ENCODE measurements around the gene SCN5A. TPM values are rescaled to one million over a fixed set of nuclear protein-coding genes. Genes with fewer than 3 reads are reported as not detected.

The SCN5A gene
- total and polyA plus RNA-seq, 2 of the 8 experiments (the other 6 are each of a cell fraction or from before 2014, with no cell fraction given): 4.8 to 11.4 TPM

DNA sequence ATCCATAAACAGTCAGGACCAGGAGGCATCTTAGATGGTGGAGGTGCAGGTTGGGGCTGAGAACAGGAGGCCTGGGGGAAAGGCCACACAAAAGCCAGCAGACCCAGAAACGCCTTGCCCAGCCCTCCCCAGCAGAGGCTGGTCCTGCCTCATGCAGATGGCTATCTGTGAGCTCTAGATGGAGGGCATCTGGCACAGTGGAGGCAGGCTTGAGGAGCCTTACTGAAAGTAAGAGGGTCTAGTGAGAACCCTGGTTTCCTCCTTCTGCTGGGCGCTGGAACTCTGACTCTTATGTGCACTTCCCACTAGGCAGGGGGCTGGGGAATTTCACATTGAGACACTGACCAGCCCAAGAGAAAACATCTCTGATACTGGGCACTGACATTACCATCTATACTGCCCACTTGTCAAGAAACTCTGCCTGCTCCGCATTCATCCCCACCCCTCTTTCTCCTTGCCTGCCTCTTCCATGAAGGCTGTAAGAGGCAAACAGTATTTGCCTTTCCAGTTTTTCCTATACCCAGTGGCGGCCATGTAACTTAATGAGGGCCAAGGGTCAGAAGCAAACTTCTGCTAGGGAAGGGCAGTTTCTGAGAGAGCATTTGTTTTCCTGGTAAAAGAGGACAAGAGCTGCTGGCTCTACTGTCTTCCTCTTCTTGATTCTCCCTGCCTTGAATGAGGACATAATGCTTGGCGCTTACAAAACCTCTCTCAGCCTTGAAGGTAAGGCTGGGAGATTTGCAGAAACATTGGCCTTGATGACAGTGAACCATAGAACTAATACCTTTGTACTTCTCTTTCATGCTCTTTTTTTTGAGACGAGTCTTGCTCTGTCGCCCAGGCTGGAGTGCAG, 4.4 kb upstream of the SCN5A start:
- Histone ChIP-seq H2AFZ (ENCODE audit: low read length) (no peak overlapping the region), H2AK5ac (ENCODE audit: low read depth, low read length) (no peak overlapping the region), H4K5ac (ENCODE audit: insufficient read length, low read depth, low read length) (no peak overlapping the region), H3K14ac (ENCODE audit: insufficient read length) (no peak overlapping the region), H3K4me1 (replicated peaks in 1 of 4; ENCODE audit: control insufficient read depth in 3 of 4, insufficient read depth in 4 of 4, low read length in 3 of 4) (peaks cover 0 to 17% (median 7%) of the 10 kb centered on the region in 4 experiments; a peak in 6 of 7 replicates), H3K27me3 (replicated peaks in 1 of 4; ENCODE audit: control insufficient read depth in 3 of 4, extremely low read depth in 1 of 4, insufficient read depth in 3 of 4, low read length in 3 of 4) (peaks cover 0 to 31% (median 17%) of the 10 kb centered on the region in 4 experiments; a peak in 6 of 7 replicates), H2BK5ac (ENCODE audit: low read depth, low read length) (no peak overlapping the region), H2BK20ac (ENCODE audit: low read length) (no peak overlapping the region), H2BK12ac (ENCODE audit: low read depth, low read length) (0 out of 2 replicates have a peak overlapping the region, but pooled peaks have one; percentile 14), H3K56ac (replicated peaks; ENCODE audit: insufficient read length, low read depth, low read length) (no peak overlapping the region), H3K23me2 (ENCODE audit: low read depth, low read length) (peaks cover 8% of the 10 kb centered on the region; the same call in 1 of the 2 replicates), H3K18ac (ENCODE audit: extremely low read depth, low read length) (no peak overlapping the region), H4K20me1 (replicated peaks in 1 of 2; ENCODE audit: control insufficient read depth in 1 of 2, insufficient read depth in 2 of 2, low read length in 2 of 2) (peaks cover 0 to 5% of the 10 kb centered on the region in 2 experiments), H4K91ac (replicated peaks; ENCODE audit: insufficient read length, low read length) (no peak overlapping the region), H3K23ac (ENCODE audit: insufficient read length) (no peak overlapping the region), H3K27ac (ENCODE audit: low read depth, low read length) (no peak overlapping the region), H3K9me3 (ENCODE audit: insufficient read depth in 2 of 2, low read depth in 1 of 2, low read length in 1 of 2) (no peaks in the 10 kb centered on the region), H4K8ac (ENCODE audit: extremely low read depth, insufficient read depth, low read length) (no peak overlapping the region; the same call in 1 of the 2 replicates), H3K9ac (replicated peaks in 1 of 4; ENCODE audit: extremely low read depth in 1 of 4, low read depth in 3 of 4, low read length in 3 of 4) (no peak overlapping the region), H3K4me3 (ENCODE audit: extremely low read depth in 1 of 4, insufficient read depth in 2 of 4, low read depth in 3 of 4, low read length in 4 of 4) (no peak overlapping the region), H3K79me2 (ENCODE audit: control insufficient read depth in 1 of 2, insufficient read depth in 2 of 2, low read length in 2 of 2) (no peaks in the 10 kb centered on the region), H3K4ac (replicated peaks; ENCODE audit: insufficient read length, low read depth, low read length) (no peak overlapping the region), H2BK120ac (replicated peaks; ENCODE audit: low read depth, low read length) (no peak overlapping the region), H2BK15ac (ENCODE audit: low read length) (no peak overlapping the region), H3K36me3 (ENCODE audit: control insufficient read depth in 2 of 4, insufficient read depth in 4 of 4, low read length in 3 of 4) (no peaks in the 10 kb centered on the region), H3K79me1 (ENCODE audit: low read depth, low read length) (no peaks in the 10 kb centered on the region), H3K4me2 (ENCODE audit: insufficient read depth in 1 of 2, low read depth in 2 of 2, low read length in 2 of 2) (no peak overlapping the region)
- POLR2A ChIA-PET (ENCODE audit: partially characterized antibody): no interaction called here
- CTCF ChIA-PET (ENCODE audit: partially characterized antibody): interaction anchor here (0.7 to 14.0 kb wide), 17 partner anchors 16 to 346 kb away, joined by 3 to 506 read pairs (median 8); partner anchors contain the start of genes EXOG and SCN5A
- no peak for FAIRE-seq
- DNase-seq (ENCODE audit: low read depth in 1 of 2, low spot score in 2 of 2): no peak
- 91% methylated on average over 7 of the region's 7 CpGs; no CpG with 5 or more reads in 1 of the 2 experiments for WGBS, 2 experiments (ENCODE audit: extremely low coverage in 1 of 2, insufficient coverage in 1 of 2, insufficient read length in 1 of 2, insufficient replicate concordance in 2 of 2, low coverage in 1 of 2, low lambda C conversion rate in 2 of 2, missing lambda C conversion rate in 1 of 2)
- TF ChIP-seq MAFK (IDR thresholded peaks at IDR 0.05; ENCODE audit: low read depth, low read length): no peak
